ENCODE measurements around the gene YIF1A. TPM values are rescaled to one million over a fixed set of nuclear protein-coding genes. Genes with fewer than 3 reads are reported as not detected.

Gene YIF1A
- polyA plus RNA-seq, 1 of the 3 experiments (the other 2 are of a cell fraction): 123 TPM

DNA sequence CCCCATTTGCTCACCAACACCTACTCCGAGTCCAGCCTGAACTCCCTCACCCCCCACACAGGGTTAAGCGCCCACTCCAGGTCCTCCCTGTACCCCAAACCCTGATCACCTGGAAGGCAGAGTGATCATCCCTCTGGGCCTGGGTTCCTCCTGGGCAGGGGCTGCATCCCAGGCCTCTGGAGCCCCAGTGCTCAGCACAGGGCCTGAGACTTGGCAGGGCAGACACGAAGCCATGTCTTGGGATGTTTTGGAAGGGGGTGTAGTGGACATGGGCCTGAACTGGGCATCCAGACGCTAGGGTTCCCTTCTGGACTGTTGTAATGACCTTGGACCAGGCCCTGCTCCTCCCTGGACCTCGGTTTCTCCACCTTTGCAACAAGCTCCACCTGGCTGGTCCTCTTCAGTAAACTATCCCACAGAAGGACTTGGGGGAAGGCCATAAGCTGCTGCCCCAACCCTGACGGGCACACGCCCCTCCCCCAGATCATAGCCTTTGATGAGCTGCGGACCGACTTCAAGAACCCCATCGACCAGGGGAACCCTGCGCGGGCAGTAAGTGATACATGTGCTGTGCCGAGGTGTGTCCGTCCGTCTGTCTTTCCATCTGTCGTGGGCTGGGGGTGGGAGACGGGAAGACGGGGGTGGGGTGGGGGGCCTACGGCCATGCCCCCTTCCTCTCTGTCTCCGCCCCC lies 7.0 kb downstream of the YIF1A start:
- Histone ChIP-seq H3K9ac (no peak overlapping the region), H3K9me3 (no peaks in the 10 kb centered on the region), H2AFZ (ENCODE audit: low read depth) (no peak overlapping the region), H3K4me2 (no peak overlapping the region), H3F3A (replicated peaks; ENCODE audit: insufficient read depth) (peaks cover 20% of the 10 kb centered on the region), H3K79me2 (ENCODE audit: insufficient read depth) (peaks cover 19% of the 10 kb centered on the region; the same call in 1 of the 2 replicates), H4K20me1 (ENCODE audit: insufficient read depth) (peaks cover 18% of the 10 kb centered on the region), H3K27me3 (ENCODE audit: insufficient read depth) (no peaks in the 10 kb centered on the region), H3K36me3 (replicated peaks in 1 of 2; ENCODE audit: control insufficient read depth in 1 of 2, insufficient read depth in 2 of 2, low read length in 1 of 2) (peaks cover 0 to 36% of the 10 kb centered on the region in 2 experiments), H3K4me3 (ENCODE audit: low read depth in 2 of 2, low read length in 1 of 2) (no peak overlapping the region; a peak in 2 of 4 replicates), H3K4me1 (ENCODE audit: control insufficient read depth in 1 of 2, insufficient read depth in 2 of 2, low read depth in 1 of 2, low read length in 1 of 2) (peaks cover 0 to 51% of the 10 kb centered on the region in 2 experiments; a peak in 1 of 4 replicates), H3K27ac (ENCODE audit: low read depth in 2 of 2, low read length in 1 of 2) (peak overlapping the region; percentile 42 to 62), H3K9me2 (no peaks in the 10 kb centered on the region)
- ChIA-PET POLR2A (interaction anchor here (1.3 kb wide), 2 partner anchors 14 to 31 kb away, joined by 3 to 4 read pairs; no protein-coding TSS in a partner anchor), CTCF (interaction anchor here (0.7 to 8.2 kb wide), 22 partner anchors 9 to 262 kb away, joined by 3 to 111 read pairs (median 4); partner anchors contain the start of genes BRMS1, RAB1B, RIN1 and TMEM151A)
- TF ChIP-seq GABPA (IDR thresholded peaks at IDR 0.05; ENCODE audit: low read depth): no peak
- TF ChIP-seq, protein P1, sequence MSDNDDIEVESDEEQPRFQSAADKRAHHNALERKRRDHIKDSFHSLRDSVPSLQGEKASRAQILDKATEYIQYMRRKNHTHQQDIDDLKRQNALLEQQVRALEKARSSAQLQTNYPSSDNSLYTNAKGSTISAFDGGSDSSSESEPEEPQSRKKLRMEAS (IDR thresholded peaks at IDR 0.05; ENCODE audit: low read depth): no peak
- no peak for DNase-seq
- 57% methylated on average over 18 of the region's 20 CpGs for WGBS (ENCODE audit: low lambda C conversion rate)

DNA sequence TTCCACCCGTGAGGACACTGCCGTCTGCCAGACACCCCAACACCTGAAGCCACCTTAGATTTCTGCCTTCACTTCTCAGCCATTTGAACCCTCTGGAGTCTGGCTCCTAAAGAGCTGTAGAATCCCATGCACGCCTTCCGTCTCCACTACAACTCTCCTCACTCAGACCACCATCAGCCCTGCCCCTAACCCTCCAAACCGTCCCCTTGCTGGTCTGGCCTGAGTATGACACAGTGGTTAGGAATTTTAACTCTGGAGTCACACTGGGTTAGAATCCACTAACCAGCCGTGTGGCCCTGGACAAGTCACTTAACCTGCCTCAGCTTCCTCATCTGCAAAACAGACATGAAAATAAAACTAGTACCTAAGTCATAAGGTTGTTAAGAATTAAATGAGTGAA lies 7.9 kb downstream of the YIF1A start:
- peaks cover 0 to 47% of the 10 kb centered on the region in 2 experiments; a peak in 1 of 4 replicates for H3K4me1 ChIP-seq (ENCODE audit: control insufficient read depth in 1 of 2, insufficient read depth in 2 of 2, low read depth in 1 of 2, low read length in 1 of 2)

DNA sequence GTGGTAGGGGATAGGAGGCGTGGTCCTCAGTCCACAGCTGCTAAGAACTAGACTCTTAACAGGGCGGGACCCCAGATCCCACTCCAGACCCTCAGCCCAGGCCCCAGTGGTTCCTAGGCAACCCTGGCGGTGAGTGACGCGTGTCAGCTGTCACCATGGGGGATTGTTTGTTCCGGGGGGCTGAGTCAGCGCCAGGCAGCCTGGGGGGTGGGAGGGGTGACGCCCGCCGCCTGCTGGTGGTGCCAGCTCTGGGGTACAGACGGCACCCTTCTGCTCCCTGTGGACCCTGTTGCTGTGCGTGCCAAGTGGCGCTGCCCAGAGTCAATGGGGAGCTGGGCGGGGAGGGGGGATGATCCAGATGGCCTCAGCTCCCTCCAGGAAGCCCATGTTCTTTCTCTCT lies 8.5 kb downstream of the YIF1A start:
- peaks cover 18% of the 10 kb centered on the region for H4K20me1 ChIP-seq (ENCODE audit: insufficient read depth)
- WGBS (ENCODE audit: low lambda C conversion rate): 78% methylated on average over 4 of the region's 14 CpGs
- peaks cover 21% of the 10 kb centered on the region for H3F3A ChIP-seq (replicated peaks; ENCODE audit: insufficient read depth)
- no peak overlapping the region for H3K4me3 ChIP-seq (ENCODE audit: low read depth in 2 of 2, low read length in 1 of 2)
- DNase-seq: peak; percentile 47
- H2AFZ ChIP-seq (ENCODE audit: low read depth): no peak overlapping the region
- H3K27ac ChIP-seq (ENCODE audit: low read depth in 2 of 2, low read length in 1 of 2): no peak overlapping the region; a peak in 1 of 4 replicates
- H3K36me3 ChIP-seq (replicated peaks in 1 of 2; ENCODE audit: control insufficient read depth in 1 of 2, insufficient read depth in 2 of 2, low read length in 1 of 2): peaks cover 0 to 36% of the 10 kb centered on the region in 2 experiments
- no peaks in the 10 kb centered on the region for H3K27me3 ChIP-seq (ENCODE audit: insufficient read depth)
- no peaks in the 10 kb centered on the region for H3K9me3 ChIP-seq
- TF ChIP-seq, protein P2, sequence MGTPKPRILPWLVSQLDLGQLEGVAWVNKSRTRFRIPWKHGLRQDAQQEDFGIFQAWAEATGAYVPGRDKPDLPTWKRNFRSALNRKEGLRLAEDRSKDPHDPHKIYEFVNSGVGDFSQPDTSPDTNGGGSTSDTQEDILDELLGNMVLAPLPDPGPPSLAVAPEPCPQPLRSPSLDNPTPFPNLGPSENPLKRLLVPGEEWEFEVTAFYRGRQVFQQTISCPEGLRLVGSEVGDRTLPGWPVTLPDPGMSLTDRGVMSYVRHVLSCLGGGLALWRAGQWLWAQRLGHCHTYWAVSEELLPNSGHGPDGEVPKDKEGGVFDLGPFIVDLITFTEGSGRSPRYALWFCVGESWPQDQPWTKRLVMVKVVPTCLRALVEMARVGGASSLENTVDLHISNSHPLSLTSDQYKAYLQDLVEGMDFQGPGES (IDR thresholded peaks at IDR 0.05; ENCODE audit: low read depth, low read length): no peak
- TF ChIP-seq, protein P3, sequence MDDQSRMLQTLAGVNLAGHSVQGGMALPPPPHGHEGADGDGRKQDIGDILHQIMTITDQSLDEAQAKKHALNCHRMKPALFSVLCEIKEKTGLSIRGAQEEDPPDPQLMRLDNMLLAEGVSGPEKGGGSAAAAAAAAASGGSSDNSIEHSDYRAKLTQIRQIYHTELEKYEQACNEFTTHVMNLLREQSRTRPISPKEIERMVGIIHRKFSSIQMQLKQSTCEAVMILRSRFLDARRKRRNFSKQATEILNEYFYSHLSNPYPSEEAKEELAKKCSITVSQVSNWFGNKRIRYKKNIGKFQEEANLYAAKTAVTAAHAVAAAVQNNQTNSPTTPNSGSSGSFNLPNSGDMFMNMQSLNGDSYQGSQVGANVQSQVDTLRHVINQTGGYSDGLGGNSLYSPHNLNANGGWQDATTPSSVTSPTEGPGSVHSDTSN (IDR thresholded peaks at IDR 0.05): peak; percentile 8; the same call in 1 of the 2 replicates
- CTCF ChIA-PET: interaction anchor here (1.4 to 8.2 kb wide), 6 partner anchors 11 to 58 kb away, joined by 4 to 111 read pairs (median 36); partner anchors contain the start of genes RAB1B, RIN1 and TMEM151A
- no peaks in the 10 kb centered on the region for H3K9me2 ChIP-seq
- no peak overlapping the region for H3K9ac ChIP-seq
- peaks cover 5% of the 10 kb centered on the region; the same call in 1 of the 2 replicates for H3K79me2 ChIP-seq (ENCODE audit: insufficient read depth)
- no peak overlapping the region for H3K4me2 ChIP-seq
- H3K4me1 ChIP-seq (ENCODE audit: control insufficient read depth in 1 of 2, insufficient read depth in 2 of 2, low read depth in 1 of 2, low read length in 1 of 2): peaks cover 0 to 47% of the 10 kb centered on the region in 2 experiments; a peak in 1 of 4 replicates
- POLR2A ChIA-PET: interaction anchor here (0.7 to 1.8 kb wide), 5 partner anchors 7 to 33 kb away, joined by 3 to 6 read pairs (median 3); partner anchors contain the start of genes RAB1B and YIF1A

More for the DNA sequence above, 7.9 kb downstream of the YIF1A start:
- Histone ChIP-seq H3K79me2 (ENCODE audit: insufficient read depth) (peaks cover 11% of the 10 kb centered on the region; the same call in 1 of the 2 replicates), H3K9me2 (no peaks in the 10 kb centered on the region), H3K27ac (ENCODE audit: low read depth in 2 of 2, low read length in 1 of 2) (no peak overlapping the region; a peak in 1 of 4 replicates), H3K4me3 (ENCODE audit: low read depth in 2 of 2, low read length in 1 of 2) (no peak overlapping the region), H3F3A (replicated peaks; ENCODE audit: insufficient read depth) (peaks cover 21% of the 10 kb centered on the region), H3K9ac (no peak overlapping the region), H3K9me3 (no peaks in the 10 kb centered on the region), H3K4me2 (no peak overlapping the region), H2AFZ (ENCODE audit: low read depth) (no peak overlapping the region), H4K20me1 (ENCODE audit: insufficient read depth) (peaks cover 18% of the 10 kb centered on the region), H3K27me3 (ENCODE audit: insufficient read depth) (no peaks in the 10 kb centered on the region), H3K36me3 (replicated peaks in 1 of 2; ENCODE audit: control insufficient read depth in 1 of 2, insufficient read depth in 2 of 2, low read length in 1 of 2) (peaks cover 0 to 36% of the 10 kb centered on the region in 2 experiments)
- no peak for DNase-seq
- ChIA-PET CTCF (interaction anchor here (1.4 to 8.2 kb wide), 8 partner anchors 10 to 108 kb away, joined by 3 to 111 read pairs (median 16); partner anchors contain the start of genes RAB1B, RIN1 and TMEM151A), POLR2A (interaction anchor here (0.7 to 1.8 kb wide), 3 partner anchors 8 to 32 kb away, joined by 3 to 6 read pairs (median 3); partner anchors contain the start of genes RAB1B and YIF1A)
- WGBS (ENCODE audit: low lambda C conversion rate): 78% methylated on average over 6 of the region's 6 CpGs
- TF ChIP-seq RAD21 (IDR thresholded peaks at IDR 0.05; ENCODE audit: low read length): no peak

All from SK-N-SH (cell line).